Mesendoderm (in vitro differentiated cells): Measurements from ENCODE around the gene TRIM46.
"Not testable (repeated sequence)": the region's sequence is repeated elsewhere in the genome, so short reads cannot be mapped to it uniquely, and the experiment has no call there.

Source experiments
- DNase-seq: peaks from one replicate; pipeline ENCODE4 v3.0.0; 2013
- H2AK5ac ChIP-seq: 2 replicates; pipeline ENCODE4 v1.6.1; 2013; ENCODE audit warnings: low read length, inconsistent platforms
- H2BK120ac ChIP-seq: 2 replicates; pipeline ENCODE4 v1.6.1; 2013; ENCODE audit warnings: low read depth, mild to moderate bottlenecking, low read length, moderate library complexity, mixed read lengths
- H2BK15ac ChIP-seq: replicated peaks from 2 replicates; pipeline ENCODE4 v1.6.1; 2013; ENCODE audit warnings: low read depth, mild to moderate bottlenecking, moderate library complexity
- H2BK5ac ChIP-seq: 2 replicates; pipeline ENCODE4 v1.6.1; 2013; ENCODE audit warnings: low read length, inconsistent platforms
- H3K18ac ChIP-seq: 2 replicates; pipeline ENCODE4 v1.6.1; 2013; ENCODE audit warnings: mild to moderate bottlenecking, low read length, mixed read lengths
- H3K23ac ChIP-seq: one replicate; pipeline ENCODE4 v1.6.1; 2013; ENCODE audit warnings: low read length
- H3K27ac ChIP-seq: 2 replicates; pipeline ENCODE4 v1.5.1; 2013; ENCODE audit warnings: low read depth, mild to moderate bottlenecking, inconsistent platforms, low read length, moderate library complexity
- H3K27me3 ChIP-seq: 2 replicates; pipeline ENCODE4 v1.6.1; 2013; ENCODE audit warnings: low read length, control low read depth, mild to moderate bottlenecking, inconsistent platforms; ENCODE audit not compliant: insufficient read depth, poor library complexity
- H3K36me3 ChIP-seq: 2 replicates; pipeline ENCODE4 v1.6.1; 2013; ENCODE audit warnings: low read length, inconsistent platforms; ENCODE audit not compliant: control insufficient read depth, insufficient read depth
- H3K4ac ChIP-seq: one replicate; pipeline ENCODE4 v1.6.1; 2013; ENCODE audit warnings: low read depth, mild to moderate bottlenecking, low read length, moderate library complexity
- H3K4me1 ChIP-seq: 2 replicates; pipeline ENCODE4 v1.6.1; 2013; ENCODE audit warnings: low read depth, low read length, inconsistent platforms; ENCODE audit not compliant: control insufficient read depth
- H3K4me2 ChIP-seq: 2 replicates; pipeline ENCODE4 v1.6.1; 2013; ENCODE audit warnings: low read length
- H3K4me3 ChIP-seq: 2 replicates; pipeline ENCODE4 v1.5.1; 2013; ENCODE audit warnings: mild to moderate bottlenecking, low read length
- H3K56ac ChIP-seq: one replicate; pipeline ENCODE4 v1.6.1; 2013; ENCODE audit warnings: low read length
- H3K79me1 ChIP-seq: 2 replicates; pipeline ENCODE4 v1.6.1; 2013; ENCODE audit warnings: low read length, inconsistent platforms
- H3K79me2 ChIP-seq: 2 replicates; pipeline ENCODE4 v1.6.1; 2013; ENCODE audit warnings: mild to moderate bottlenecking, low read length; ENCODE audit not compliant: control insufficient read depth, insufficient read depth
- H3K9ac ChIP-seq: 2 replicates; pipeline ENCODE4 v1.6.1; 2013; ENCODE audit warnings: low read length, inconsistent platforms
- H4K5ac ChIP-seq: one replicate; pipeline ENCODE4 v1.6.1; 2013; ENCODE audit warnings: low read length
- H4K8ac ChIP-seq: one replicate; pipeline ENCODE4 v1.6.1; 2013; ENCODE audit warnings: low read depth, mild to moderate bottlenecking, control low read depth, low read length, moderate library complexity
- WGBS: extraction: QIAGEN DNeasy Blood & Tissue Kit; methylation state at CpG from one replicate; pipeline ENCODE4 v1.1.7; 2013; ENCODE audit warnings: low lambda C conversion rate, missing lambda C conversion rate; ENCODE audit not compliant: insufficient coverage; ENCODE audit errors: extremely low coverage; 5-methylcytosine and 5-hydroxymethylcytosine counted together

TRIM46 gene

DNA sequence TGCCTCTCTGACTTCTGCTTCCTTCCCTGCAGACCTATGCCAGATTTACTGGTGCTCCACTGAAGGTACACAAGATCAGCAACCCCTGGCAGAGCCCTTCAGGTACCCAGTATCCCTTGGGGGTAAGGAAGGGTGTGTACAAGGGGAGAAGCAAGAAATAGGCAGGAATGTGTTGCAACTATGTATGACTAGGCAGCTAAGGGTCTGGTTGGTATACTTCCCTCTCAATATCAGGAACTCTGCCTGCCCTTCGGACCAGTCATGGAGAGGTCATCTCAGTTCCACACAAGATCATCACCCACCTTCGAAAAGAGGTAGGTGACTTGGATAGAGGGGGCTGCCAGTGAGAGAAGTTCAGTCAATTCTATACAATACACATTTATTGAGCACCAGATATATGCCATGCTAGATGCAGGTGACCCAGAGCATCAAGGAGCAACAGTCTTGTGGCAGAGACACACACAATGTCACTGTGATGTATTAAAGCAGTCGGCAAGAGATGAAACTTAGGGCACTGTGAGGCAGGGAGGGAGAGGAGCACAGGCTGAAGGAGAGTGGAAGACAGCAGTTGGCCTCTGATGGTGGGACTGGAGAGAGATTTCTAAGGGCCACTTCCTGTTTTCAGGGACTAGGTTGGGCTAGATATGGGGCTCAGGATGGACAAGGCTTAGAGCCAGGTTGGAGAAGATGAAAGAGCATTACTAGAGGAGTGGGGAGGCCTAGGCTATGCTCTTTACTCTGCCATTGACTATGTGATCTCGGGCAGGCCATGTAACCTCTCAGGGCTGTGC, 36.9 kb downstream of the TRIM46 start:
- Histone ChIP-seq H2BK120ac (no peak overlapping the region), H3K56ac (no peak overlapping the region), H3K9ac (no peak overlapping the region), H3K27ac (no peak overlapping the region), H3K4me1 (peaks cover 7% of the 10 kb centered on the region), H2BK5ac (no peak overlapping the region), H3K18ac (no peak overlapping the region), H3K36me3 (no peaks in the 10 kb centered on the region), H4K5ac (no peak overlapping the region), H3K4me2 (no peak overlapping the region), H3K27me3 (no peaks in the 10 kb centered on the region), H2BK15ac (no peak overlapping the region), H2AK5ac (no peak overlapping the region), H3K79me2 (no peaks in the 10 kb centered on the region), H3K79me1 (no peaks in the 10 kb centered on the region), H3K4ac (no peak overlapping the region), H3K4me3 (no peak overlapping the region), H4K8ac (no peak overlapping the region), H3K23ac (no peak overlapping the region)
- WGBS = no CpG with 5 or more reads among the region's 4 CpGs
- DNase-seq = no peak

DNA sequence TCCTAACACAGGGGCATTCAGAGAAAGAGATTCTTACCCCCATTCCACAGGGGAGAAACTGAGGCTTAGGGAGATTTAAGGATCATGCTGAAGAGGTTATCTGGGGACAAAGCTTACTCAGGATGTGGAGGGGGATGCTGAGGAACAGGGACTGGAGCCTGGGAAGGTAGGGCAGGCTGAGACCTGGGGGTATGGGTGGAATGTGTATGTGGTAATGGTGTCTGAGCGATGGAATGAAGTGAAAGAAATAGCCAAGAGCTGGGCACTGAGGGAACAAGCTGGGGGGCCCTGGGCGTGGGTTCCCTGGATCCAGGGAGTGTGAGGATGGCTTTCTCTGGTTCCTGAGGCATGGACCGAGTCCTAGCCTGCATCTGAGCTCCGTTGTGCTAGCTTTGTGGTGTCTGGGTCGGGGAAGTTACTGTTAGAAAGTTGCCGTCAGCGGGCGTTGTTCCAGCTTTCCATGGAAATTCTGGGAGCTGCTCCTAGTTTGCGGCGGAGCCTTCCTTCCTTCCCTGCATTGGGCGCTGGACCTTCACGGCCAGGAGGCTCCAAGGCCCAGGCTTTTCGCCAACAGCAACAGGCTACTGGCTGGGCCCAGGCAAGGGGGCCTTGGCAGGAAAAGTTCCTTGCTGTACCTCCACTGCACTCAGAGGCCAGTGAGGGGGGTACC, 37.9 kb downstream of the TRIM46 start:
- H3K56ac ChIP-seq, H3K4me2 ChIP-seq, H3K9ac ChIP-seq, H2BK15ac ChIP-seq, H3K79me1 ChIP-seq, H4K8ac ChIP-seq, H3K23ac ChIP-seq, H3K27ac ChIP-seq, H3K79me2 ChIP-seq, H4K5ac ChIP-seq, H3K36me3 ChIP-seq, H3K18ac ChIP-seq, H3K4ac ChIP-seq, H2BK120ac ChIP-seq, H2AK5ac ChIP-seq, H2BK5ac ChIP-seq, H3K4me1 ChIP-seq, H3K4me3 ChIP-seq, DNase-seq, H3K27me3 ChIP-seq: not testable (repeated sequence)
- WGBS = no CpG with 5 or more reads among the region's 13 CpGs

GRCh38 chr1:155212051-155212440, 38.4 kb downstream of the TRIM46 start:
- H3K79me1 ChIP-seq, DNase-seq, H3K4me1 ChIP-seq, H3K18ac ChIP-seq, H2BK5ac ChIP-seq, H3K36me3 ChIP-seq, H3K4me2 ChIP-seq, H3K9ac ChIP-seq, H3K4me3 ChIP-seq, H3K79me2 ChIP-seq, H2AK5ac ChIP-seq, H2BK15ac ChIP-seq, H3K56ac ChIP-seq, H2BK120ac ChIP-seq, H3K27ac ChIP-seq, H3K4ac ChIP-seq, H4K8ac ChIP-seq, H4K5ac ChIP-seq, H3K27me3 ChIP-seq, H3K23ac ChIP-seq: not testable (repeated sequence)
- WGBS = no CpG with 5 or more reads among the region's 7 CpGs

- not testable (repeated sequence) for H3K56ac ChIP-seq, H3K4ac ChIP-seq, H3K79me2 ChIP-seq, H4K5ac ChIP-seq, H2AK5ac ChIP-seq, H3K27ac ChIP-seq, H3K36me3 ChIP-seq, H4K8ac ChIP-seq, H3K9ac ChIP-seq, DNase-seq, H3K4me2 ChIP-seq, H2BK15ac ChIP-seq, H3K27me3 ChIP-seq, H3K23ac ChIP-seq, H3K18ac ChIP-seq, H2BK120ac ChIP-seq, H3K4me3 ChIP-seq, H2BK5ac ChIP-seq, H3K79me1 ChIP-seq, H3K4me1 ChIP-seq
- no CpG with 5 or more reads among the region's 10 CpGs for WGBS
Observed at GRCh38 chr1:155214702-155215101, 41.1 kb downstream of the TRIM46 start.

DNA sequence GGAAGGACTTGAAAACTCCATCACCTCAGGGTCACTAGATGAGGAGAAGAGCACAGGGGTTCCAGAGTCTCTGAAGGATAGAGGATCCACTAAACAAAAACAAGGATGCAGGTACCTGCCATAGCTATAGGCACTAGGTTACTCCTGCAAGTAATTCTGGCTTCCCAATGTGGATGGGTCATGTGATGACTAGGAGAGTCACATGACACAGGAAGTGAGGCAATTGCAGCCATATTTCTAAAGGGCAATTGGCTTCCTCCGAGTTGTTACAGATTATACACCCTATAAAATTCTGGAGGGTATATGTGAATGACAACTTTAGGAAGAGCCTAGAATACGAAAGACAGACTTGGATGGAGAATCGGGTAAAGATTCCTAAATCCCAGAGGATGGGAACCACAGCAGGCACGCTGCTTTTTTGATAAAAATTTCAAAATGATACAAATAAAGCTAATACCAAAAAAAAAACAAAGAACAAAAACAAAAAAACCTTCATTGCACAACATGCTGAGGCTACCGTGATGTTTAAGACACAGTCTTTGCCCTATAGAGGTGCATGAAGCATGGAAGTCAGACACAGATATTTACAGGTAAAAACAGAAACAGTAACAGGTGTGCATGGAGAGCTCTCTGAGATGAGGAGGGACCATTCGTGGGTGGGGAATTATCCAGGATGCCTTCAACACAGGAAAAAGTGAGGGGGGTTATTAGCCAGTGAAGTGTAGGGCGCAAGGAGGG, 45.4 kb downstream of the TRIM46 start:
- no CpG with 5 or more reads among the region's 7 CpGs for WGBS

More for the DNA sequence above, 45.4 kb downstream of the TRIM46 start:
- H3K56ac ChIP-seq = no peak overlapping the region
- DNase-seq = peak; percentile 84
- no peaks in the 10 kb centered on the region for H3K79me1 ChIP-seq
- H4K5ac ChIP-seq = no peak overlapping the region
- H3K4me1 ChIP-seq = no peaks in the 10 kb centered on the region
- no peak overlapping the region for H3K4ac ChIP-seq
- H3K18ac ChIP-seq = no peak overlapping the region
- no peak overlapping the region for H3K23ac ChIP-seq
- H3K4me2 ChIP-seq = no peak overlapping the region
- H3K36me3 ChIP-seq = no peaks in the 10 kb centered on the region
- H2AK5ac ChIP-seq = no peak overlapping the region
- no peaks in the 10 kb centered on the region for H3K27me3 ChIP-seq
- H2BK5ac ChIP-seq = no peak overlapping the region
- H3K4me3 ChIP-seq = no peak overlapping the region
- H4K8ac ChIP-seq = peak overlapping the region; percentile 58
- no peak overlapping the region for H3K27ac ChIP-seq
- no peak overlapping the region for H2BK120ac ChIP-seq
- no peaks in the 10 kb centered on the region for H3K79me2 ChIP-seq
- no peak overlapping the region for H3K9ac ChIP-seq
- no peak overlapping the region for H2BK15ac ChIP-seq
